Measurements from ENCODE around the gene ADAMTS18. TPM values are rescaled to one million over a fixed set of nuclear protein-coding genes. Genes with fewer than 3 reads are reported as not detected.

ADAMTS18 gene
- polyA plus RNA-seq, 1 of the 3 experiments (the other 2 are of a cell fraction): under 0.01 TPM

GRCh38 chr16:77450790-77451487, 16.1 kb upstream of the ADAMTS18 start (continued):
- no peak for TF ChIP-seq IRF3 (IDR thresholded peaks at IDR 0.05; ENCODE audit: low read depth, low read length)
- TF ChIP-seq SMC3 (IDR thresholded peaks at IDR 0.05; ENCODE audit: low read depth, low read length): no peak
- no peak for TF ChIP-seq USF2 (IDR thresholded peaks at IDR 0.05; ENCODE audit: borderline replicate concordance, low read depth, low read length)
- no peak for TF ChIP-seq NFIC (IDR thresholded peaks at IDR 0.05; ENCODE audit: borderline replicate concordance)

- no peaks in the 10 kb centered on the region for H4K20me1 ChIP-seq (ENCODE audit: insufficient read depth)
- POLR2A ChIA-PET: no interaction called here
- H3K4me3 ChIP-seq (ENCODE audit: low read depth in 2 of 2, low read length in 1 of 2): no peak overlapping the region
- CTCF ChIA-PET: interaction anchor here (1.6 kb wide), 1 partner anchor 134 kb away, joined by 5 read pairs; no protein-coding TSS in a partner anchor
- no peak overlapping the region for H3K4me2 ChIP-seq
- H3F3A ChIP-seq (replicated peaks; ENCODE audit: insufficient read depth): no peaks in the 10 kb centered on the region
- H3K9me3 ChIP-seq: no peaks in the 10 kb centered on the region
- H3K27me3 ChIP-seq (ENCODE audit: insufficient read depth): no peaks in the 10 kb centered on the region
- no peaks in the 10 kb centered on the region for H3K36me3 ChIP-seq (replicated peaks in 1 of 2; ENCODE audit: control insufficient read depth in 1 of 2, insufficient read depth in 2 of 2, low read length in 1 of 2)
- H2AFZ ChIP-seq (ENCODE audit: low read depth): no peak overlapping the region
- H3K79me2 ChIP-seq (ENCODE audit: insufficient read depth): no peaks in the 10 kb centered on the region
- H3K27ac ChIP-seq (ENCODE audit: low read depth in 2 of 2, low read length in 1 of 2): no peak overlapping the region
- DNase-seq: no peak
- no peaks in the 10 kb centered on the region for H3K9me2 ChIP-seq
- no peaks in the 10 kb centered on the region for H3K4me1 ChIP-seq (ENCODE audit: control insufficient read depth in 1 of 2, insufficient read depth in 2 of 2, low read depth in 1 of 2, low read length in 1 of 2)
- no peak overlapping the region for H3K9ac ChIP-seq
- TF ChIP-seq RCOR1 (IDR thresholded peaks at IDR 0.05; ENCODE audit: low read length) (no peak), FOXJ3 (CRISPR knock-in tag; IDR thresholded peaks at IDR 0.05) (no peak), RAD21 (IDR thresholded peaks at IDR 0.05; ENCODE audit: low read length) (no peak), YY1 (IDR thresholded peaks at IDR 0.05; ENCODE audit: low read depth) (no peak), TAF1 (IDR thresholded peaks at IDR 0.05; ENCODE audit: borderline replicate concordance, low read depth, low read length) (no peak), NRF1 (IDR thresholded peaks at IDR 0.05; ENCODE audit: low read depth, low read length) (no peak), GABPA (IDR thresholded peaks at IDR 0.05; ENCODE audit: low read depth) (no peak), TEAD4 (IDR thresholded peaks at IDR 0.05; ENCODE audit: borderline replicate concordance, insufficient read depth) (no peak), CHD2 (IDR thresholded peaks at IDR 0.05; ENCODE audit: low read length, partially characterized antibody) (no peak), NFIC (IDR thresholded peaks at IDR 0.05; ENCODE audit: borderline replicate concordance) (no peak), FOSL2 (IDR thresholded peaks at IDR 0.05; ENCODE audit: borderline replicate concordance, low read depth) (no peak), PBX3 (IDR thresholded peaks at IDR 0.05) (no peak), EZH2phosphoT487 (IDR thresholded peaks at IDR 0.05; ENCODE audit: borderline replicate concordance, low read depth) (no peak), JUND (IDR thresholded peaks at IDR 0.05) (no peak), MXI1 (IDR thresholded peaks at IDR 0.05; ENCODE audit: low read depth, low read length) (no peak)
Measured at GRCh38 chr16:77449208-77449607, 14.4 kb upstream of the ADAMTS18 start.
